DOHH2 (cell line): Measurements from ENCODE around the gene NDUFV2.

Experiments
- H3F3A ChIP-seq: fragments of 200-600 bp; sonication (generic), shearing (Covaris generic); 2 replicates; pipeline ENCODE4 v1.6.0; 2016; ENCODE audit warnings: antibody characterized with exemption, mild to moderate bottlenecking; ENCODE audit not compliant: control insufficient read depth, insufficient read depth
- H3K27ac ChIP-seq: fragments of 200-600 bp; sonication (generic); 2 replicates; pipeline ENCODE4 v1.5.1; 2014; ENCODE audit warnings: low read depth, mild to moderate bottlenecking, low read length, moderate library complexity
- H3K27me3 ChIP-seq: fragments of 200-600 bp; sonication (generic); 2 replicates; pipeline ENCODE4 v1.6.1; 2014; ENCODE audit warnings: mild to moderate bottlenecking, low read length, mixed read lengths; ENCODE audit not compliant: control insufficient read depth
- H3K36me3 ChIP-seq: fragments of 200-600 bp; sonication (generic); 2 replicates; pipeline ENCODE4 v1.6.1; 2014; ENCODE audit warnings: mild to moderate bottlenecking, low read length, moderate library complexity, mixed read lengths; ENCODE audit not compliant: control insufficient read depth
- H3K4me1 ChIP-seq: fragments of 200-600 bp; sonication (generic); 2 replicates; pipeline ENCODE4 v1.6.1; 2014; ENCODE audit warnings: mild to moderate bottlenecking, low read length, mixed read lengths; ENCODE audit not compliant: control insufficient read depth
- H3K4me2 ChIP-seq: fragments of 200-600 bp; sonication (generic); 2 replicates; pipeline ENCODE4 v1.6.0; 2014; ENCODE audit warnings: mild to moderate bottlenecking, low read length, moderate library complexity
- H3K4me3 ChIP-seq: fragments of 200-600 bp; sonication (generic); 2 replicates; pipeline ENCODE4 v1.5.1; 2014; ENCODE audit warnings: mild to moderate bottlenecking, low read length, mixed read lengths
- H3K79me2 ChIP-seq: fragments of 200-600 bp; sonication (generic); 2 replicates; pipeline ENCODE4 v1.6.1; 2014; ENCODE audit warnings: mild to moderate bottlenecking, low read length, mixed read lengths; ENCODE audit not compliant: control insufficient read depth
- H3K9me2 ChIP-seq: fragments of 200-600 bp; sonication (generic); replicated peaks from 2 replicates; pipeline ENCODE4 v1.6.1; 2014; ENCODE audit warnings: mild to moderate bottlenecking, low read length, mixed read lengths; ENCODE audit not compliant: control insufficient read depth
- H3K9me3 ChIP-seq: fragments of 200-600 bp; sonication (generic); 2 replicates; pipeline ENCODE4 v1.6.1; 2014; ENCODE audit warnings: antibody characterized with exemption, low read length, mixed read lengths; ENCODE audit not compliant: control insufficient read depth, insufficient read depth
- H4K20me1 ChIP-seq: fragments of 200-600 bp; sonication (generic); 2 replicates; pipeline ENCODE4 v1.6.0; 2014; ENCODE audit warnings: low read depth, mild to moderate bottlenecking, antibody characterized with exemption, low read length, moderate library complexity; ENCODE audit not compliant: control insufficient read depth, insufficient read depth
- CTCF ChIP-seq: fragments of 200-600 bp; sonication (generic); IDR thresholded peaks from one replicate; pipeline ENCODE4 v1.5.1; 2014; ENCODE audit warnings: antibody characterized with exemption, mild to moderate bottlenecking, low read depth, low read length; ENCODE audit not compliant: poor library complexity, severe bottlenecking
- EZH2phosphoT487 ChIP-seq: fragments of 200-600 bp; sonication (generic); IDR thresholded peaks from 2 replicates; pipeline ENCODE4 v1.6.1; 2017; ENCODE audit warnings: borderline replicate concordance, mild to moderate bottlenecking, antibody characterized with exemption, low read length, moderate library complexity, mixed read lengths

The NDUFV2 gene

GRCh38 chr18:9137168-9138066 lies 34.9 kb downstream of the NDUFV2 start:
- Histone ChIP-seq H3K4me3 (peak overlapping the region; percentile 99), H3K4me1 (peaks cover 66% of the 10 kb centered on the region), H3F3A (peaks cover 50% of the 10 kb centered on the region), H3K9me3 (no peaks in the 10 kb centered on the region), H3K27me3 (no peaks in the 10 kb centered on the region), H4K20me1 (0 out of 2 replicates have a peak, but pooled peaks cover 3% of the 10 kb centered on the region), H3K79me2 (peaks cover 62% of the 10 kb centered on the region), H3K4me2 (peak overlapping the region; percentile 94), H3K36me3 (peaks cover 39% of the 10 kb centered on the region), H3K9me2 (no peaks in the 10 kb centered on the region), H3K27ac (peak overlapping the region; percentile 91)
- TF ChIP-seq CTCF (no peak), EZH2phosphoT487 (no peak)

GRCh38 chr18:9139400-9140039 lies 37.0 kb downstream of the NDUFV2 start:
- no peak for TF ChIP-seq CTCF
- no peak for TF ChIP-seq EZH2phosphoT487
- H3K9me2 ChIP-seq = no peaks in the 10 kb centered on the region
- H3K4me2 ChIP-seq = peak overlapping the region; percentile 94
- peak overlapping the region; percentile 99 for H3K4me3 ChIP-seq
- H4K20me1 ChIP-seq = 0 out of 2 replicates have a peak, but pooled peaks cover 3% of the 10 kb centered on the region
- H3K36me3 ChIP-seq = peaks cover 20% of the 10 kb centered on the region
- H3F3A ChIP-seq = peaks cover 32% of the 10 kb centered on the region
- peaks cover 70% of the 10 kb centered on the region for H3K4me1 ChIP-seq
- no peaks in the 10 kb centered on the region for H3K27me3 ChIP-seq
- peak overlapping the region; percentile 42 for H3K27ac ChIP-seq
- no peaks in the 10 kb centered on the region for H3K9me3 ChIP-seq
- H3K79me2 ChIP-seq = peaks cover 72% of the 10 kb centered on the region

- H3K9me2 ChIP-seq = no peaks in the 10 kb centered on the region
- H3K27me3 ChIP-seq = no peaks in the 10 kb centered on the region
- peaks cover 28% of the 10 kb centered on the region for H3F3A ChIP-seq
- no peaks in the 10 kb centered on the region for H3K9me3 ChIP-seq
- H3K27ac ChIP-seq = no peak overlapping the region
- H4K20me1 ChIP-seq = peaks cover 7% of the 10 kb centered on the region; the same call in 1 of the 2 replicates
- peak overlapping the region; percentile 99 for H3K4me3 ChIP-seq
- peaks cover 67% of the 10 kb centered on the region for H3K4me1 ChIP-seq
- TF ChIP-seq CTCF (no peak), EZH2phosphoT487 (no peak)
- peak overlapping the region; percentile 94 for H3K4me2 ChIP-seq
- peaks cover 77% of the 10 kb centered on the region for H3K79me2 ChIP-seq
- peaks cover 11% of the 10 kb centered on the region for H3K36me3 ChIP-seq
These were observed 37.9 kb downstream of the NDUFV2 start for GRCh38 chr18:9140381-9140780.
